Measurements from ENCODE around the gene DOC2B.
"Not testable (repeated sequence)": the region's sequence is repeated elsewhere in the genome, so short reads cannot be mapped to it uniquely, and the experiment has no call there.

GRCh38 chr17:136531-136930, 44.9 kb downstream of the DOC2B start:
- peak; percentile 21 for TF ChIP-seq CTCF (IDR thresholded peaks at IDR 0.05; ENCODE audit: low read length)
- TF ChIP-seq EZH2 (optimal IDR thresholded peaks at IDR 0.05; ENCODE audit: low read depth, low read length), result not testable (repeated sequence)
